IgD-negative memory B cell (primary cell): ENCODE data around the gene KLK10. TPM values are rescaled to one million over a fixed set of nuclear protein-coding genes. Genes with fewer than 3 reads are reported as not detected.

ENCODE experiments used
- H3K27ac Mint-ChIP-seq, 3 donors: one replicate each; pipeline ENCODE4 v1.8.0; 2020 to 2022; ENCODE audit warnings: mild to moderate bottlenecking in 3 of 3, mixed read lengths in 3 of 3, moderate library complexity in 1 of 3
- H3K27me3 Mint-ChIP-seq: one replicate; pipeline ENCODE4 v1.8.0; 2021; ENCODE audit warnings: mixed read lengths
- H3K36me3 Mint-ChIP-seq: one replicate; pipeline ENCODE4 v1.8.0; 2020; ENCODE audit warnings: mild to moderate bottlenecking, mixed read lengths
- H3K4me1 Mint-ChIP-seq, 3 donors: one replicate each; pipeline ENCODE4 v1.8.0; 2020 to 2022; ENCODE audit warnings: mixed read lengths in 3 of 3, mild to moderate bottlenecking in 1 of 3
- H3K4me3 Mint-ChIP-seq, 4 donors: one replicate each; pipeline ENCODE4 v1.8.0; 2020 to 2022; ENCODE audit warnings: mild to moderate bottlenecking in 4 of 4, mixed read lengths in 4 of 4, moderate library complexity in 3 of 4
- H3K9me3 Mint-ChIP-seq, 3 donors: one replicate each; pipeline ENCODE4 v1.8.0; 2020 to 2021; ENCODE audit warnings: mixed read lengths in 3 of 3, mild to moderate bottlenecking in 1 of 3
- polyA plus RNA-seq: library from polyadenylated mRNA; unstranded; fragments of 300-500 nt; fragmentation: Illumina TruSeq; gene quantifications from one replicate; pipeline ENCODE4 v1.2.3, GENCODE V29; 2021

KLK10 gene
- polyA plus RNA-seq, 1 donor from 2014 or later, result not detected

GRCh38 chr19:51031880-51032225 is 12.3 kb upstream of the KLK10 start:
- H3K36me3 Mint-ChIP-seq, result no peaks in the 10 kb centered on the region
- H3K27me3 Mint-ChIP-seq, result peaks cover 19% of the 10 kb centered on the region
- H3K4me1 Mint-ChIP-seq, result no peaks in the 10 kb centered on the region
- no peak overlapping the region for H3K27ac Mint-ChIP-seq
- H3K9me3 Mint-ChIP-seq, result no peaks in the 10 kb centered on the region
- no peak overlapping the region for H3K4me3 Mint-ChIP-seq

DNA sequence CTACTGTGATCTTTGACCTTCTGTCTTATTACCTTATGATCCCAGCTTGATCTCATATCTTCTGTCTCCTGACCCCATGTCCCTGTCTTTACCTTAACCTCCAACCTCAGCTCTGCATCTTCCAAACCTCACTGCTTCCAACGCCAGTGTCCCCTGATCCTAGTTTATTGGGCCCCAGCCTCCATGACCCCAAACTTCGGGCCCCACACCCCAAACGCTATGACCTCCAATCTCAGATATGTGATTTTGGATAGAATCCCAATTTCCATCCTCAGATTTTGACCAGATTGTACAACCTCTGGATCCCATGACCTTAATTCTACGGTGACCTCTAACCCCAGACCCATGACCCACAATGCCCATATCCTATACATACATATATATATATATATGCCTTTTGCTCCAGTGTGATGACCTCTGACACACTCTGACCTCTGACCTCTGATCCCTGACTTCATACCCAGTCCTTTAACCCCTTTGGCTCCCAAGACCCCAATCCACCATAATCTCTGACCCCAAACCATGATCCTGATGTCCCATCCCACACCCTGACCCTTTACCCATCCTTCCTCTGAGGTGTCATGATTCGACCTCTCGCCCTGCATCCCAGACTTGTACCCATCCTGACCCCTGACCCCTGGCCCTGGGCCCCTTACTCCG is 11.8 kb upstream of the KLK10 start:
- no peaks in the 10 kb centered on the region for H3K9me3 Mint-ChIP-seq
- no peak overlapping the region for H3K4me3 Mint-ChIP-seq
- no peaks in the 10 kb centered on the region for H3K4me1 Mint-ChIP-seq
- H3K27ac Mint-ChIP-seq, result no peak overlapping the region
- H3K27me3 Mint-ChIP-seq, result peaks cover 21% of the 10 kb centered on the region
- no peaks in the 10 kb centered on the region for H3K36me3 Mint-ChIP-seq

GRCh38 chr19:51030631-51031030 is 11.1 kb upstream of the KLK10 start:
- no peaks in the 10 kb centered on the region for H3K9me3 Mint-ChIP-seq
- H3K4me1 Mint-ChIP-seq, result no peaks in the 10 kb centered on the region
- peaks cover 20% of the 10 kb centered on the region for H3K27me3 Mint-ChIP-seq
- H3K36me3 Mint-ChIP-seq, result no peaks in the 10 kb centered on the region
- H3K27ac Mint-ChIP-seq, result no peak overlapping the region
- no peak overlapping the region for H3K4me3 Mint-ChIP-seq

DNA sequence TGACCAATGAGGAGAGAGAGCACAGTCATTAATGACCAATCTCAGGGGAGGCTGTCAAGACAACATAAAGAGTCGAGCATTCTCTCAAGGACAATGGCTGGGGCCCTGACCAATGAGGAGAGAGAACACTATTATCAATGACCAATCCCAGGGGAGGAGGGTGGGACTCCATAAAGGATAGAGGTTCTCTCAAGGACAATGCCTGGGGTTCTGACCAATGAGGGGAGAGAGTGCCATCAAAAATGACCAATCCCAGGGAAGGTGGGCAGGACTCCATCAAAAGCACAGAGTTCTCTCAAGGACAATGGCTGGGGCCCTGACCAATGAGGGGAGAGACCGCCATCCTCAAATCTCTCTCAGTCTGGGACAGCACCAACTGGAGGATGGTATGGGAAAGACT is 10.2 kb upstream of the KLK10 start:
- no peaks in the 10 kb centered on the region for H3K4me1 Mint-ChIP-seq
- H3K36me3 Mint-ChIP-seq, result no peaks in the 10 kb centered on the region
- H3K27ac Mint-ChIP-seq, result no peak overlapping the region
- no peaks in the 10 kb centered on the region for H3K9me3 Mint-ChIP-seq
- H3K4me3 Mint-ChIP-seq, result no peak overlapping the region
- H3K27me3 Mint-ChIP-seq, result peaks cover 22% of the 10 kb centered on the region

GRCh38 chr19:51027873-51028272 is 8.4 kb upstream of the KLK10 start:
- H3K4me3 Mint-ChIP-seq, result no peak overlapping the region
- peak overlapping the region in 1 of 3 donors; percentile 71 for H3K27ac Mint-ChIP-seq
- H3K9me3 Mint-ChIP-seq, result no peaks in the 10 kb centered on the region
- no peaks in the 10 kb centered on the region for H3K4me1 Mint-ChIP-seq
- no peaks in the 10 kb centered on the region for H3K36me3 Mint-ChIP-seq
- H3K27me3 Mint-ChIP-seq, result peaks cover 20% of the 10 kb centered on the region

GRCh38 chr19:51027126-51027806 is 7.8 kb upstream of the KLK10 start:
- Mint-ChIP-seq H3K4me1 (no peaks in the 10 kb centered on the region), H3K4me3 (no peak overlapping the region), H3K9me3 (no peaks in the 10 kb centered on the region), H3K36me3 (no peaks in the 10 kb centered on the region), H3K27me3 (peaks cover 17% of the 10 kb centered on the region), H3K27ac (no peak overlapping the region)

DNA sequence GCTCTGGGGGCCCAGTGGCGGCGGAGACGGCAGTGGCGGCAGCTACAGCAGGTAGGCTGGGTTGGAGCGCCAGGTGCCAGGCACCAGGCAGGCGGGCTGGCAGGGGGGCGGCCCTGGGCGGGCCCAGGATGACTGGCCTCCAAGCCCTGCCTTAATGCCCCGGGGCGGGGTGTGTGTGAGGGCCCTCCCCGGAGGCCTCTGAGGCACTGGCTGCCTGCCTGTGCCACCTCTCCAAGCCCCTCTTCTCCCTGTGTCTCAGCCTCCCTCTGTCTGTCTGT is 7.0 kb upstream of the KLK10 start, which contains the start of gene KLK11:
KLK11 (minus strand) TSS at position 63 of the 278 bp plus-strand sequence. CDS start 985 bp downstream, outside the sequence.
- no peaks in the 10 kb centered on the region for H3K9me3 Mint-ChIP-seq
- H3K4me3 Mint-ChIP-seq, result no peak within 1 kb of the TSS
- no peak within 1 kb of the TSS for H3K27ac Mint-ChIP-seq
- H3K4me1 Mint-ChIP-seq, result no peaks in the 10 kb centered on the region
- no peaks in the 10 kb centered on the region for H3K36me3 Mint-ChIP-seq
- H3K27me3 Mint-ChIP-seq, result peaks cover 15% of the 10 kb centered on the region

GRCh38 chr19:51025809-51026553 is 6.5 kb upstream of the KLK10 start:
- Mint-ChIP-seq H3K27me3 (peaks cover 16% of the 10 kb centered on the region), H3K27ac (no peak overlapping the region)

GRCh38 chr19:51025401-51025800 is 5.9 kb upstream of the KLK10 start:
- H3K27me3 Mint-ChIP-seq, result peaks cover 15% of the 10 kb centered on the region
- no peaks in the 10 kb centered on the region for H3K9me3 Mint-ChIP-seq

More at GRCh38 chr19:51025809-51026553, 6.5 kb upstream of the KLK10 start:
- H3K4me3 Mint-ChIP-seq, result no peak overlapping the region
- H3K9me3 Mint-ChIP-seq, result no peaks in the 10 kb centered on the region
- H3K4me1 Mint-ChIP-seq, result no peaks in the 10 kb centered on the region
- no peaks in the 10 kb centered on the region for H3K36me3 Mint-ChIP-seq

DNA sequence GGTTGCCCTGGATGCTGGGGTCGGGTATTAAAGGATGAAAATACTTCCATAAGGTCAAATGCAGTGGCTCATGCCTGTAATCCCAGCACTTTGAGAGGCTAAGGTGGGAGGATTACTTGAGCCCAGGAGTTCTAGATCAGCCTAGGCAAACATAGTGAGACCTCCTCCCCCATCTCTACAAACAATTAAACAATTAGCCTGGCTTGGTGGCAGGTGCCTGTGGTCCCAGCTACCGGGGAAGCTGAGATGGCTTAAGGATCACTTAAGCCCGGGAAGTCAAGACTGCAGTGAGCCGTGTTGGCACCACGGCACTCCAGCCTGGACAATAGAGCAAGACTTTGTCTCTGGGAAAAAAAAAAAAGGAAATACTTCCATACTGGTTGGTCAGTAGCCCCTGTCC is 5.4 kb upstream of the KLK10 start:
- H3K27me3 Mint-ChIP-seq, result peaks cover 15% of the 10 kb centered on the region
- H3K4me1 Mint-ChIP-seq, result no peaks in the 10 kb centered on the region
- no peaks in the 10 kb centered on the region for H3K36me3 Mint-ChIP-seq
- no peaks in the 10 kb centered on the region for H3K9me3 Mint-ChIP-seq
- no peak overlapping the region for H3K27ac Mint-ChIP-seq
- H3K4me3 Mint-ChIP-seq, result no peak overlapping the region

More at GRCh38 chr19:51025401-51025800, 5.9 kb upstream of the KLK10 start:
- no peaks in the 10 kb centered on the region for H3K4me1 Mint-ChIP-seq
- no peaks in the 10 kb centered on the region for H3K36me3 Mint-ChIP-seq
- no peak overlapping the region for H3K27ac Mint-ChIP-seq
- no peak overlapping the region for H3K4me3 Mint-ChIP-seq

DNA sequence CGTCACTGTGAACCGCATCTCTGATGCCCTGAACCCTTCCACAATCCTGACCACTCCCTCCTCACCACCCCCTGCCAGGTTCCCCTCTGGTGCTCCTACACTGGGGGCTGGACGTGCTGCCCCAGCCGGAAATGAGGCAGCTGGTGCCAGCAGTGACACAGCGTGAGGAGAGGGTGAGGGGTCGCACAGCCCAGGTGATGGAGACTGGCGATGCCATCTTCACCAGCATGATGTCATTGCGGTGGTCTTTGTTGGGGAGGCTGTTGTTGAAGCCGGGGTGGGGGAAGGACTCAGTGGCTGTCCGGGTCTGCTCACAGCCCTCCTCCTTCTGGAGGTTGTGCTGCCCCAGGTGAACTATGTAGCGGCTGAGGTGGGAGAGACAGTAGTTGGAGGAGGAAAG is 4.4 kb upstream of the KLK10 start:
- Mint-ChIP-seq H3K4me1 (no peaks in the 10 kb centered on the region), H3K27ac (no peak overlapping the region), H3K4me3 (no peak overlapping the region), H3K27me3 (peaks cover 17% of the 10 kb centered on the region), H3K9me3 (no peaks in the 10 kb centered on the region), H3K36me3 (no peaks in the 10 kb centered on the region)

DNA sequence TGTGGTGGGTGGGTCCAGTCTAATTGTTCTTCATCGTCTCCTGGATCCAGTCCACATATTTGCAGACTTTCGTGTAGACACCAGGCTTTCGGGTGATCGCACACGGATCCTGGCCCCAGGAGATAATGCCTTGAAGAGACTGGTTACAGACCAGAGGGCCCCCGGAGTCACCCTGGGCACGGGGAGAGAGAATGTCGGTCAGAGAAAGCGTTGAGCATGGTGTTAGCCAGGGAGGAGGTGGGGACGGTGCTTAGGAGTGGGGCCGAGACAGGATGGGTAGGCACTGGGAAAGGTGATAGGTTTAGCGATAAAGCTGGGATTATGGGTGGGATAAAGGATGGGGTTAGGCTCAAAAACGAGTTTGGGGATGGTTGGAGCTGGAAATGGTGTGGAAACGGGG is 3.0 kb upstream of the KLK10 start:
- H3K9me3 Mint-ChIP-seq, result peaks cover 0 to 4% (median 0%) of the 10 kb centered on the region in 3 donors
- H3K27me3 Mint-ChIP-seq, result peaks cover 28% of the 10 kb centered on the region
- peaks cover 0 to 2% (median 1%) of the 10 kb centered on the region in 3 donors for H3K4me1 Mint-ChIP-seq
- no peak overlapping the region for H3K27ac Mint-ChIP-seq
- H3K4me3 Mint-ChIP-seq, result no peak overlapping the region
- H3K36me3 Mint-ChIP-seq, result peaks cover 2% of the 10 kb centered on the region

GRCh38 chr19:51020988-51021651 is 1.6 kb upstream of the KLK10 start:
- Mint-ChIP-seq H3K27ac (no peak overlapping the region), H3K9me3 (peaks cover 0 to 5% (median 0%) of the 10 kb centered on the region in 3 donors), H3K4me3 (peak overlapping the region in 1 of 4 donors; percentile 41), H3K27me3 (peaks cover 36% of the 10 kb centered on the region), H3K36me3 (peaks cover 2% of the 10 kb centered on the region), H3K4me1 (peaks cover 0 to 2% (median 1%) of the 10 kb centered on the region in 3 donors)

- peaks cover 50% of the 10 kb centered on the region for H3K27me3 Mint-ChIP-seq
- H3K9me3 Mint-ChIP-seq, result peaks cover 0 to 10% (median 0%) of the 10 kb centered on the region in 3 donors
- peaks cover 0 to 2% (median 1%) of the 10 kb centered on the region in 3 donors for H3K4me1 Mint-ChIP-seq
- peaks cover 2% of the 10 kb centered on the region for H3K36me3 Mint-ChIP-seq
- no peak overlapping the region for H3K27ac Mint-ChIP-seq
- peak overlapping the region in 1 of 4 donors; percentile 74 for H3K4me3 Mint-ChIP-seq
Observed at GRCh38 chr19:51018745-51019543, 565 bp downstream of the KLK10 start.
